NCI-H446 (cell line): Measurements from ENCODE around the gene KCNK3.
"Not testable (repeated sequence)": the region's sequence is repeated elsewhere in the genome, so short reads cannot be mapped to it uniquely, and the experiment has no call there.

ENCODE experiments used
- DNase-seq, 2 experiments: peaks; one replicate each; lab custom pipeline; 2025; lab: John Stamatoyannopoulos, UW

KCNK3 gene

DNA sequence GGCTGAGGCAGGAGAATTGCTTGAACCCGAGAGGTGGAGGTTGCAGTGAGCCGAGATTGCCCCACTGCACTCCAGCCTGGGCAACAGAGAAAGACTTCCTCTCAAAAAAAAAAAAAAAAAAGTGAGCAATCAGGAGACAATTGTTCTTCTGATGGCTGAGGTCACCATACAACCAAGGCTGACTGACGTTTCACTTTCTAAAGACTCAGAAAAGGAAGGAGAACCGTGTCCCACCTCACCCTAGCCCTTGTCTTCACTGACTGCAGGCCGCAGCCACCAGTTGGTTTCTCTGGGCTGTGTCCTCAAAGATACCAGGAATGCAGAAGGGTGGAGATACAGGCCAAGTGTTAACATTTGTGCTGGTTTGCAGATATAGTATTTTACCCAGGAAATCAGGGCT lies 63.8 kb downstream of the KCNK3 start:
- DNase-seq = no peak

DNA sequence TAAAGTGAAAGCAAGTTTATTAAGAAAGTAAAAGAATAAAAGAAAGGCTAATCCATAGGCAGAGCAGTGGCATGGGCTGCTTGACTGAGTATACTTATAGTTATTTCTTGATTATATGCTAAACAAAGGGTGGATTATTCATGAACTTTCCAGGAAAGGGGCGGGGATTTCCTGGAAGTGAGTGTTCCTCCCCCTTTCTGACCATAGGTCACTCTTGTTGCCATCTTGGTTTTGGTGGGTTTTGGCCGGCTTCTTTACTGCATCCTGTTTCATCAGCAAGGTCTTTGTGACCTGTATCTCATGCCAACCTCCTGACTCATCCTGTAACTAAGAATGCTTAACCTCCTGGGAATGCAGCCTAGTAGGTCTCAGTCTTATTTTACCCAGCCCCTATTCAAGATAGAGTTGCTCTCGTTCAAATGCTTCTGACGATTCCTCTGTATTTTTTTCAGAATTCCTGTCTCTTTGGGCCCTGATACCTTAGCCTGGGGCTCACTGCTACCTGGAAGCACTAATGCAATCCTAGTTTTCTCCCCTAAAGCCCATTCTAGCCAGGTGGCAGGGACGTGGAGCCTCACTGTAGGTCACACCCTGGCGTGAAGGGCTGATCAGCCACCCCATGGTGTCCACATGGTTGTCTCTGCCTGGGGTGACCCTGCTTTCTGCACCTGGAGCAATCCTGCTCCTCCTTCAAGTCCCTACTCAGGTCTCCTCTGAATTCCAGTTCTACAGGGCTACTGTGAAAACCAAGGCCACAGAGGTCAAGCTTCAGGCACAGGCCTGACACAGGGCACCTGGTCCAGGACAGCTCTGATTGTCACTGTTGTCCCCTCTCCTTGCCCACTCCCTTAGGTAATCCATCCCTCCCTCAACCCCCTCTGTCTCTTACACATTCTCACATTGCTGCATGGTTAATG lies 65.6 kb downstream of the KCNK3 start:
- DNase-seq = no peak

DNA sequence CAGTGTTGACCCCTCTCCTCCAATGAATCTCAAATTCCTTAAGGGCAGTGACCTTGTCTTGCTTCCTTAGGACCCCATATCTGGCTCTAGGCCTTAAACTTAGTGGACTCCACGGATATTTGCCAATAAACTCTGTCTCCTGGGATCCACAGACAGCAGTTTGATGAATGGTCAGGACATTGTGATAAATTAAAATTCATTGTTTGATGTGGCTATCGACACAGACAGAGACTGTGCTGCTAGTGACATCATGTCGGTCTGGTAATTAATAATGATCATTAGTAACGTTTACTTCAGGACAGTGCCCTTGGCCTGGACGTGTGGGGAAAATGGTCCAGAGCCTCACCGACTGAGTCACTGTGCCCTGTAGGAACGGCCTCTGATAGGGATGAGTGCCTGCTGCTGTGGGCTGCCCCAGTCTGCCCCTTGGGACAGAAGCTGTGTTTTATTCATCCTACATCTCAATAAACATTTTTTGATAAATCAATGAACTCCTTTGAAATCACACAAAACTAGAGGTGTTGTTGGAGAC lies 66.3 kb downstream of the KCNK3 start:
- DNase-seq = no peak

DNA sequence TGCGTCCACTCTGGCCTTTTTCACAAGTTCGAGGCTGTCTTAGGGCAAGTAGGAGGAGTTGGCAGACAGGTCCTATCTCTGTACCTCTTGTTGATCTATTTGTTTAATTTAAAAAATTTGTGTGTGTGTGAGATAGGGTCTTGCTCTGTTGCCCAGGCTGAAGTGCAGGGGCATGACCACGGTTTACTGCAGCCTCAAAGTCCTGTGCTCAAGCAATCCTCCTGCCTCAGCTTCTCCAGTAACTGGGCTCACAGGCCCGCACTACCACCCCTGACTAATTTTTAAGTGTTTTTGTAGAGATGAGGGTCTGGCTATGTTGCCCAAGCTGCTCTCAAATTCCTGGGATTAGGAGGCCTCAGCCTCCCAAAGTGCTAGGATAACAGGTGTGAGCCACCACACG lies 67.3 kb downstream of the KCNK3 start:
- DNase-seq = no peak

DNA sequence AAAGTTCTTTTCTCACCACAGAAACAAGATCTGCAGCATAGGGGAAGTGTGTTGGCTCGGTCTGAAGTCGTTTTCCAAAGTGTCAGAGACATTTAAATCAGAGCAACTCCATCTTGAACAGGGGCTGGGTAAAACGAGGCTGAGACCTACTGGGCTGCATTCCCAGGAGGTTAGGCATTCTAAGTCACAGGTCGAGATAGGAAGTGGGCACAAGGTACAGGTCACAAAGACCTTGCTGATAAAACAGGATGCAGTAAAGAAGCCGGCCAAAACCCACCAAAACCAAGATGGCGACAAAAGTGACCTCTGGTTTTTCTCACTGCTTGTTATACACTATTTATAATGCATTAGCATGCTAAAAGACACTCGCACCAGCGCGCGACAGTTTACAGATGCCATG lies 68.5 kb downstream of the KCNK3 start:
- not testable (repeated sequence) for DNase-seq

DNA sequence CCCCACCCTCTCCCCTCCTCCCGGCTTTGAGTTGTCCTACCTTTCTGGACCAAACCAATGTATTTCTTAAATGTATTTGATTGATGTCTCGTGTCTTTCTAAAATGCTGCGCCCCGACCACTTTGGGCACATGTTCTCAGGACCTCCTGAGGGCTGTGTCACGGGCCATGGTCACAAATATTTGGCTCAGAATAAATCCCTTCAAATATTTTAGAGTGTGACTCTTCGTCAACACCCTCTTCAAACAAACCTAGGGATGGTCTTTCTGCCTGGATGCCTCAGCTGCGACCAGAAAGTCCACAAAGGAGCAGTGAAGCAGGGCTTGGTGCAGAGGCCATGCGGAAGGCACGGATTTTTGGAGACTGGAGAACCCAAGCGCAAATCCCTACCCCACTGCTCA lies 70.5 kb downstream of the KCNK3 start:
- DNase-seq = no peak

DNA sequence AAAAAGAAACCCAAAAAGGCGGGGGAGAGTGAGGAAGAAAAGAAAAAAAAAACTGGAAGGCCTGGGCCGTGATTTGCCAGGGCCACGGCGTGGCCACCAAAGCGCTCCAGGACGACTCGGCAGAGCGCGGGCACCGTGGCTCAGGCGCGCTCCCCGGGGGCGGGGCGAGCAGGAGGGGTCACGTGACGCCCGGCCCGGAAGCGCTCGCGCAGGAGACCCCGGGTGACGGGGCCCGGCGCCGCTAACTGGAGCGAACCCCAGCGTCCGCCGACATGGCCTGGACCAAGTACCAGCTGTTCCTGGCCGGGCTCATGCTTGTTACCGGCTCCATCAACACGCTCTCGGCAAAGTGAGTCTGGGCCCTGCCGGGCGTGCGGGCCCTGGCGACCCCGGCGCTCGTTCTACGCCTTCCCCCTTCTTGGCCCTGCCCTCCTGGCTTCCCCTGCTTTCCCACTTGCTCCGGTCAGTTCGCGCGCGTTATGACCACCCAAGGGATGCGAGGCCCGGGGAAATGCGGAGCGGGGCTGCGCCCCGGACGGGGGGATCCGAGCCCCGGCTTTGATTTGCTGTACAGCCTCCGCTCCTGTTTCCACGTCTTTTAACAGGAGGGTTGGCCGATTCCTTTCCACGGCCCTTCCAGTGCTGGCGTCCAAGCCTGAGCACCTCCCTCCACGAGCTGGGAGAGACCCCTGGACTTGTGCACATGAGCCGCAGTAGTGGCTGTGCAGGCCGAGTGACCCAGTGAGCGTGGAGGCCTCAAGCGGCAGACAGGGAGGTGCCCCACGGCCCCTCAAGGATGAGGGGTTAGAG lies 71.8 kb downstream of the KCNK3 start, which contains the start of gene SLC35F6:
Gene SLC35F6, plus strand, starts transcription at position 207 of the 810 bp plus-strand sequence. Its CDS starts 66 bp downstream, at position 273.
- DNase-seq = peak; percentile 22 to 83

DNA sequence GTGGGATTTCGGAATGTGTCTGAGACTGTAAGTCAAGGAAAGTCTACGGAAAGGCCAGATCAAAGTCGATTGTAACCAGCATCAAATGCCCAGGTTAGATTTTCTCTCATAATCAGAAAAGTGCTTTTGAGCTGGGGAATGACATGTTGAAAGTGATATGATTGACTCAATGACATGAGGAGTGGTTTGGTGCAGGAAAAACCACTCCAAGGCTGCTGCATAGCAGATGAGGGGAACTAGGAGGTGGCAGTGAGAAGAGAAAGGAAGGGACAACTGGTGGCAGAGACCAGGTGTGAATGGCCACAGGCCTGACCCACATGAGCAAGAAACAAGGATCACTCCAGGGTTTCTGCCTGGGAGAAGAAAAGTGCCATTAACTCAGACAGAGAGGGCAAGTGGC lies 72.4 kb downstream of the KCNK3 start:
- no peak for DNase-seq

DNA sequence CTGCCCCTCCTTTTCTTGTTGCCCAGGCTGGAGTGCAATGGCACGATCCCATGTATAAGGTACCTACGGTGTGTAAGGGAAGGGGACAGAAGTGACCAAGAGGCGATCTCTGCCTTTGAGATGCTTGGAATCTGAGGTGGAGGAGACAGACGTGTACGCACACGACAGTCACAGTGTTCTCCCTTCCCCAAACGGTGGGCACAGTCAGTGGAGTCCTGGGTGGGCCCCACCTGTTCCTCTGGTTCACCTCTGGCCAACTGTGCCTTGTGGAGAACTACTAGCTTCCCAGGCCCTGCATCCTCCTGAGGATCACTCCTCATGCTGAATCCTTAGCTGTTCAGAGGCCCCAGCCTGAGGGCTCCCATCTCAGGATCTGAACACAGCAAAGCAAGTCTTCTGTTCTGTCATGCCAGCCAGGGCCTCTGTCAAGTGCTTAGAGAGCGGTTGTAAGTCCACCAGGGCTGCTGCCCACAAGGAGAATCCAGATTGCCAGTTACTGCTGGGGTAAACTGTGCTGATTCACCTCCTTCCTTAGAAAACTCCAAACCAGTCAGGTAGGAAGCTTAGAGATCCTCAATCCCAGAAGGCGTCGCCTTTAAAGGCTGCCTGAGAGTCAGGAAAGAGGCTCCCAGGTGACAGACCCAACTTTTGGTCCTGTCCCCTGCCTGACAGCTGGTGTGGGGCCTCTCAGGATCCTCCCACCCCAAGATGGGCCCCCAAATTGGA lies 73.1 kb downstream of the KCNK3 start:
- no peak for DNase-seq

DNA sequence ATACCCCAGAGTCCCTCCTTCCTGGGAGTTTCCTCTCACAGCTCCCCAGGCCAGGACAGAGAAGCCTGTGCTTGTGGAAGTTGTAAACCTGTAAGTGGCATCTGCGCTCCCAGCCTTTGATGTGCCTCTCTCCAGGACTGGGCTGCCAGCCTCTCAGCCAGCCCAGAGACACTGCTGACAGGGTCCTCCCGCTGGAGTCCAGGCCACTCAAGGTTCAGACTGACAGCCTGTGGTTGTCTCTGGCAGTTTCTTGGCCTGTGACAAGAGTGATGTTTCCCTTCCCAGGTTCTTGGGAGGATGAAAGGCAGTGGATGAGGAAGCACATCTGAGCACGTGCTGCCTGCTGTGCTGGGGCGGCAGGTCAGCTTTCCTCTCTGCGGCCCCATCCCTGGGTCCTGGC lies 74.6 kb downstream of the KCNK3 start:
- peak; percentile 14 to 39 for DNase-seq

DNA sequence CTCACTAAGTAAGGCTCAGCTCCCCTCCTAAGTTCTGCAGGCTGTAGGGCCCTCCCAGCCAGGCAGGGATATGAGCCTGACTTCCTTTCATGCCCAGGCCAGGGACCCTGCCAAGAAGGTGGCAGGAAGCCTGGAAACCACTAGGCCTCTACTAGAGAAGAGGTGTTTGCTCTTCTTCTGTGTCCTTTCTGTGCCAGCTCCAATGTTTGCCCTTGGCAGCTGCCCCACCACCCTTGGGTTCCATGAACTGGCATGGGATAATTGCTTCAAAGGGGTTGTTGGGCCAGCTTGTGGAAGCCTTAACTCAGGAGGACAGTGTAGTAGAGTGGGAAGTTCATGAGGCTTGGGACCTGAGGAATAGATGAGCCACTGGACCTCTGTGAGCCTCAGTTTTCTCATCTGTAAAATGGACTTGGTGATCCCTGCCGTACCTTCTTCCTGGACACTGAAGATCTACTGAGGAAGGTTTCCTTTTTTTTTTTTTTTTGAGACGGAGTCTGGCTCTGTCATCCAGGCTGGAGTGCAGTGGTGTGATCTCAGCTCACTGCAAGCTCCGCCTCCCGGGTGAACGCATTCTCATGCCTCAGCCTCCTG lies 75.5 kb downstream of the KCNK3 start:
- peak; percentile 66 to 84 for DNase-seq

DNA sequence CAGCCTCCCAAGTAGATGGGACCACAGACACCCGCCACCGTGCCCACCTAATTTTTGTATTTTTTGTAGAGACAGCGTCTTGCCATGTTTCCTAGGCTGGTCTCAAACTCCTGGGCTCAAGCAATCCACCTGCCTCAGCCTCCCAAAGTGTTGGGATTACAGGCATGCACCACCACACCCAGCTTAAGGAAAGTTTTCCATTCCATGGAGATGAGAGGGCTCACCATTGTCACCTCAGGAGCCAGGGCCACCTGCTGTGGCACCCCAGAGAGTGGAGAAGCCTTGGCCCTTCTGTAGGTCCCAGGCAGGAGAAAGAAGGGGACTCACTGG lies 76.2 kb downstream of the KCNK3 start:
- DNase-seq = no peak

DNA sequence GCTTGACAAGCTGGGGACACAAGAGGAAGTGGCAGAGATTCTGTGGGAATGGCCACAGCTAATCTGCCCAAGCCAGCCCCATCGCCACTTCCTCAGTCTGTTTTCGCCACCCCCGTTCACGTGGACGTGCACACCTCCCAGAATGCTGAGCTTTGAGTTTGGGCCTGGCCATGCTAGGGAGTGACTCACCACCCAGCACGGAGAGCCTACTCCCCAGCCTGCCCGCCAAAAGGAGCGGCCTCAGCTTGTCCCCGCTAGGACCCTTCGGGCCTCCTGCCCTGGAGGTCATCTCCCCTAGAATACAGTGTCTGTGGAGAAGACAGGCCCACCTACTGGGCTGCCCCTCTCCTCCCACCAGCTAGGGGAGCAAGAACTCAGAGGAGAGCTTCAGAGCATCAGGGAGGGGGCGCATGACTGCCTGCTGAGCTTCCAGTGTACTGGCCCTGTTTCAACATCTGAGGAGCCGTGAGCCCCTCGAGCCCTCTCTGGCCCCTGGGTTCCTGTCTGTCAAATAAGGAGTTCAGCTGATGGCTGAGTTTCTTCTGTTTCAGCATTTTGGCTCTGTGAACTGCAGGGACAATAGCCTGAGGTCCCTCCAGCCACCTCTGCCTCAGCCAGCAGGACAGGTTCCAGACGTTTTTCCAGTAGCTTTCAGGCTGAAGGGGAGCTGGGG lies 76.7 kb downstream of the KCNK3 start:
- peak in 1 of 2 experiments; percentile 32 for DNase-seq

DNA sequence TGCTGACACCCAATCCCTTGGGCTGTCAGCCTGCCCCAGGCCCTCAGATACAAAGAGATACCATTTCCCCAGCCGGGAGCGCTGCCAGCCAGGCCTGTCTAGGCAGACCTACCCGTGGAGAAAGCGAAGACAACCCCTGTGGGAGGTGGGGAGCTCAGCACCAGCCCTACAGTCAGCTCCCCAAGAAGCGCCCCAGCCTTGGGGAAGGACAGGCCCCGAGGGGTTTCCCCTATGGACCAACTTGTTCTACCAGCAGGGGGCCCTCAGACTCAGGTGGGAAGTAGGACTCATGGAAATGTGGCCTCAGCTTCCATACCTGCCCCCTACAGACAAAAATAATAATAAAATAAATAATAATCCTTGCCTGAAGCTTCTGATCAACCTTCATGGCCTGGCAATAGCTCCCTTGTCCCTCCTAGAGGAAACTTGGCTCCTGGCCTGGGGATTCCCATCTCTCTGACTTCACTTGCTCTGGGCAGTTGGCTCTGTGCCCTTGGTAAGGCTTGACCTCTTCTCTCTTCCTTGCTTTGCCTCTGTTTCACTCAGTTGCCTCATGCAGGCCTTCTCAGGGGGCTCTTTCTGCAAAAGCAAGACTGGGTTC lies 78.6 kb downstream of the KCNK3 start:
- peak in 1 of 2 experiments; percentile 53 for DNase-seq

DNA sequence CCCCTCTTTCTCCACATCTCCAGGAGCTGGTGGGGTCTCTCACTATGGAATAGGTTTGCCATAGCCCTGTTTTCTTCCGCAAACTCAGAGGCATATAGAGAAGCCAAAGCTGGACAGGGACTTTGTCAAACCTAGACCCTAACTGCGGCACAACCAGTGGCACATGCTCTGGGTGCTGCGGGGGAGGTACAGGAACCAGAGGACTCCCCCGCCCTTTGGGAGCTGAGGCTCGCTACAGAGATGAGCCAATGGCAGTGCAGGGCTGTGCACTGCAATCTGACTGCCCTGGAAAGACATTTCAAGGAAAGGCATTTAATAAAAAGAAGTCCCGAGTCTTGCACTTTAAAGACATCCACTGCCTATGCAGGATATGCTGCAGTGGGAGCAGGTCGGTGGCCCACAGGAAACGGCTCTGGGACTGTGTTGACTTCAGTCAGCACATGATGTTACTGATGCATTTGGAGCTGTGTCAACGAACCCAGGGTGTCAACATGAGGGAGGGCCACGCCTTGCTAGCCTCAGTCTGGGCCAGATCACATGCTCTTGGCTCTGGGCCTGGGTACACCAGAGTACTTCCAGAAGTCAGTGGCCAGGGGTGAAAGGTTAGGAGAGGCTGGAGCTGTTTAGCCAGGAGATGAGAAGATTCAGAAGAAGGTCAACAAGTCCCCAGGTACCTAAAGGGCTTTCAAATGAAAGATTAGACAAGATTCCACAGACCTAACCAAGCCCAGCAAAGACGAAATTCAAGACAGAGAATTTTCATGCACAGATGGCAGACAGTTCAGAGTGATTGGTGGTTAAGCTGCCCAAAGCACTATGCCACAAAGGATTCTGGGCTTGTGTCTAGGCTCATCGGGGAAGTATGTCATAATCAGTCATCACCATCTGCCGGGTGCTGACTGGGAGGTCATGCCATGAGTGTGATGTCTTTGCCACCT lies 79.8 kb downstream of the KCNK3 start:
- peak; percentile 91 to 93 for DNase-seq

DNA sequence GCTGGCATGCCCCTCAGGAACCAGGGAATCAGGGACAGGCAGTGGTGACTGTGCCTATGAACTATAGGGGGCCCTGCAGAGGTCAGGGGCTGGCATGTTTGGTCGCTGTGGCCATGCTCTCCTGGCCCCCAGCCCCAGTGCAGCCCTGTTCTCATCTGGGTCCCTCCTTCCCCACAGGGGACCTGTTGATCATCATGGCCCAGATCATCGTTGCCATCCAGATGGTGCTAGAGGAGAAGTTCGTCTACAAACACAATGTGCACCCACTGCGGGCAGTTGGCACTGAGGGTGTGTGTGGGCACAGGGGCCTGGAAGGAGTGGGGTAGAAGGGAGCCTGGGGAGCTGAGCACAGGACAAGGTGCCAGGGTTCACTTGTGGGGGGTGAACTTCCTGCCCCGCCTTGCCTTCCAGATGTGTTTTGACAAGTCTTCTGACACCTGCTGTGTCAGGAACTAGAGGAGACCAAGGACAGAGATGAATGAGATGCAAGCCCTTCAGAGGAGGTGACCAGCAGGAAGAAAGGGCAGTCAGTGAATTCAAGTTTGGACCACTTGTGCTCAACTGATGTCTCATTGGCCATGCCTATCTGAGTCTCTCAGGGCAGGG lies 83.8 kb downstream of the KCNK3 start:
- DNase-seq = no peak

DNA sequence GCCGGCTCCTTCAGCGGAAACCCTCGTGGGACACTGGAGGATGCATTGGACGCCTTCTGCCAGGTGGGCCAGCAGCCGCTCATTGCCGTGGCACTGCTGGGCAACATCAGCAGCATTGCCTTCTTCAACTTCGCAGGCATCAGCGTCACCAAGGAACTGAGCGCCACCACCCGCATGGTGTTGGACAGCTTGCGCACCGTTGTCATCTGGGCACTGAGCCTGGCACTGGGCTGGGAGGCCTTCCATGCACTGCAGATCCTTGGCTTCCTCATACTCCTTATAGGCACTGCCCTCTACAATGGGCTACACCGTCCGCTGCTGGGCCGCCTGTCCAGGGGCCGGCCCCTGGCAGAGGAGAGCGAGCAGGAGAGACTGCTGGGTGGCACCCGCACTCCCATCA lies 85.6 kb downstream of the KCNK3 start:
- no peak for DNase-seq

DNA sequence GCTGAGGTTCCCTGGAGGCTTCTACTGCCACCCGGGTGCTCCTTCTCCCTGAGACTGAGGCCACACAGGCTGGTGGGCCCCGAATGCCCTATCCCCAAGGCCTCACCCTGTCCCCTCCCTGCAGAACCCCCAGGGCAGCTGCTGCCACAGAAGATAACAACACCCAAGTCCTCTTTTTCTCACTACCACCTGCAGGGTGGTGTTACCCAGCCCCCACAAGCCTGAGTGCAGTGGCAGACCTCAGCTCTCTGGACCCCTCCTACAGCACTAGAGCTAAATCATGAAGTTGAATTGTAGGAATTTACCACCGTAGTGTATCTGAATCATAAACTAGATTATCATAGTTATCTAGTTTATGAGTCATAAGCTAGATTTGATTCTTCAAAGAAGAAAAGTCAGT lies 86.0 kb downstream of the KCNK3 start:
- no peak for DNase-seq

DNA sequence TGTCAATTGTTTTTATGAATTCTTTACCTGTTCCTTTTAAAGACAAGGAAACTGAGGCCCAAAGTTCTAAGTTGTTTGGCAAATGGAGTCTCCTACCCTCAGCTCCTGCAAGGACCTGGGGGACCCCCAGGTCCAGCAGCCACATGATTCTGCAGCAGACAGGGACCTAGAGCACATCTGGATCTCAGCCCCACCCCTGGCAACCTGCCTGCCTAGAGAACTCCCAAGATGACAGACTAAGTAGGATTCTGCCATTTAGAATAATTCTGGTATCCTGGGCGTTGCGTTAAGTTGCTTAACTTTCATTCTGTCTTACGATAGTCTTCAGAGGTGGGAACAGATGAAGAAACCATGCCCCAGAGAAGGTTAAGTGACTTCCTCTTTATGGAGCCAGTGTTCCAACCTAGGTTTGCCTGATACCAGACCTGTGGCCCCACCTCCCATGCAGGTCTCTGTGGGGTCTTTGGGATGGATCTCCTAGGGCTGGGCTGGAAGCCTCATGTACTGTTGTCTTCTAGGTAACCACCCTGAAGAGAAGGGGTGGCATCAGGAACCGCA lies 87.8 kb downstream of the KCNK3 start:
- DNase-seq = no peak
